ENCODE measurements around the gene NXF2.
"Not testable (repeated sequence)": the region's sequence is repeated elsewhere in the genome, so short reads cannot be mapped to it uniquely, and the experiment has no call there.

The NXF2 gene, protein sequence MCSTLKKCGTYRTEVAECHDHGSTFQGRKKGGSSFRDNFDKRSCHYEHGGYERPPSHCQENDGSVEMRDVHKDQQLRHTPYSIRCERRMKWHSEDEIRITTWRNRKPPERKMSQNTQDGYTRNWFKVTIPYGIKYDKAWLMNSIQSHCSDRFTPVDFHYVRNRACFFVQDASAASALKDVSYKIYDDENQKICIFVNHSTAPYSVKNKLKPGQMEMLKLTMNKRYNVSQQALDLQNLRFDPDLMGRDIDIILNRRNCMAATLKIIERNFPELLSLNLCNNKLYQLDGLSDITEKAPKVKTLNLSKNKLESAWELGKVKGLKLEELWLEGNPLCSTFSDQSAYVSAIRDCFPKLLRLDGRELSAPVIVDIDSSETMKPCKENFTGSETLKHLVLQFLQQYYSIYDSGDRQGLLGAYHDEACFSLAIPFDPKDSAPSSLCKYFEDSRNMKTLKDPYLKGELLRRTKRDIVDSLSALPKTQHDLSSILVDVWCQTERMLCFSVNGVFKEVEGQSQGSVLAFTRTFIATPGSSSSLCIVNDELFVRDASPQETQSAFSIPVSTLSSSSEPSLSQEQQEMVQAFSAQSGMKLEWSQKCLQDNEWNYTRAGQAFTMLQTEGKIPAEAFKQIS

DNA sequence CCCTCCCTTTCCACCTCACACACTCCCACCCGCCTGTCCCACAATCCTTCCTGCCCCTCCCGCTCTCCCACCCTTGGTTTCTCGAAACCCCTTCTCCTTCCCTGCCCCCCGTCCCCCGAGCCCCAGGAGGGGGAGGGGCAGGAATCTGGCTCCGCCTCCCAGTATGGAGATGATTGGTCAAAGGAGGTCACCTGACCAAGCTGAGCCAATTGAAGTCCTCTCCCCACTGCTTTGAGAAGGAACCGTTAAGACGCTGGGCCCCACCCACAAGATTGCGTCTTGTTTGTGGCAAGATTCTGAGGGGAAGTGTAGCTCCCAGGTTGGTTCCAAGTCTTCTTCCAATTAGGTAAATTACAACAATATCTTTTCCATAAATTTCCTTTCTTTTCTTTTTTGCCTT, at the start of gene NXF2:
TSS of gene NXF2 (plus strand) at position 275 of the 400 bp plus-strand sequence. CDS start 59,912 bp downstream, outside the sequence.
- DNase-seq (ENCODE audit: low read depth): not testable (repeated sequence)

DNA sequence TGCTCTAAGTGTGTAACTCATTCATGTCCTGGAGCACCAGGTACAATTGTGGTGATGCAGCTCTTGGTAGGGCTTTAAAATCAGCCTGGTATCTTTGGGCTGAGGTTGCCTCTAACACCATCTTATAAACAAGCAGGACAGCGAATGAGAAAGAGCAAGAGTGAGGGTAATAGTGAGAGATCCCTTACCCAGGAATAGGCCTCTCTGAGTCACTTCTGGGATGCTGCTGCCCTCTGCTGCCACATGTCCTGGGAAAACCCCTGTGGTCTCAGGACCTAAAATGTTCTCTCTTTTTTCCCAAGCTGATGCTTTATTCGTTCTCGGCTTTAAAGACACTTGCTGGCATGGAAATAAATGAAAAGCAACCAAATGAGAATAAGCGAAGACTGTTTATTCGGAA, 39.0 kb upstream of the NXF2 start:
- DNase-seq (ENCODE audit: low read depth): not testable (repeated sequence)

DNA sequence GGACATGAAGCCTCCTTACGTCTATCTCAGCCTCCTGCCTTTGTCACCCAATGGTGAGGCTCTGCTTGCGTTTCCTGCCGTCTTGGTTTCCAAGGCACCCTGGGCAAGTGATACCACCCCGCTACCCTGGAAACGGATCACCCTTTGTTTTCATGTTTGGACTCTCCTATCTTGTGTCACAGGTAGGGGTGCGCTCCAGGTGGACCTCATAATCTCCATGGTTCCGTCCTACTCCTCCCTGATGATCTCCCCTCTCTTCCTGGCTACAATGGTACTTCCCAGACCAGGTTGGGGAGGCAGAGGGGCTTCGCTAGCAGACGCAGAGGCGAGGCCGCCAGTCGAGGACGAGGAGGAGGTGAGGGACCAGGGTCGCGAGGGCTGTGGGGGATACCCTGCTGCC, 32.0 kb upstream of the NXF2 start, which contains the start of gene TCP11X1:
TSS of gene TCP11X1 (plus strand) at position 316 of the 400 bp plus-strand sequence.
- not testable (repeated sequence) for DNase-seq (ENCODE audit: low read depth)

DNA sequence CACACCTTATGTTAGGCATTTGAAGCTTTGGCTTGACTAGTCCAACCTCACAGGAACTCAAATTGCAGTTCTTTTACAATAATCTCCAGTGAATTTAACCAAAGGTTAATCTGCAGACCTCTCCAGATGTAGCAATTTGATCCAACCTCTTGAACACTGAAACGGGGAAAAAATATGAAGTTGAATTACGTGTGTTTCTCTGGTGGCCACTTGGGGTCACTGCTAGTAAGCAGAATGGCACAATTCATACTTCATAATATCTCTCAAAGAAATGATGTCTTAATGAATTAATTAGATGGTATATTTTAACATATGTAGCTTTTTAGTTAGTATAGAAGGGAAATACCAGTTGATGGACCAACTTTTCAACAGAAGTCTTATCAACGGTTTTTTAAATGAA, 30.5 kb upstream of the NXF2 start:
- not testable (repeated sequence) for DNase-seq (ENCODE audit: low read depth)

DNA sequence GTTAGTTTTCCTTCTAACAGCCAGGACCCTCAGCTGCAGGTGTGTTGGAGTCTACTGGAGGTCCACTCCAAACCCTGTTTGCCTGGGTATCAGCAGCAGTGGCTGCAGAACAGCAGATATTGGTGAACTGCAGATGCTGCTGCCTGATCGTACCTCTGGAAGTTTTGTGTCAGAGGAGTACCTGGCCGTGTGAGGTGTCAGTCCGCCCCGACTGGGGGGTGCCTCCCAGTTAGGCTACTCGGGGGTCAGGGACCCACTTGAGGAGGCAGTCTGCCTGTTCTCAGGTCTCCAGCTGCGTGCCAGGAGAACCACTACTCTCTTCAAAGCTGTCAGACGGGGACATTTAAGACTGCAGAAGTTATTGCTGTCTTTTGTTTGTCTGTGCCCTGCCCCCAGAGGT, 11.3 kb upstream of the NXF2 start:
- not testable (repeated sequence) for DNase-seq (ENCODE audit: low read depth)

DNA sequence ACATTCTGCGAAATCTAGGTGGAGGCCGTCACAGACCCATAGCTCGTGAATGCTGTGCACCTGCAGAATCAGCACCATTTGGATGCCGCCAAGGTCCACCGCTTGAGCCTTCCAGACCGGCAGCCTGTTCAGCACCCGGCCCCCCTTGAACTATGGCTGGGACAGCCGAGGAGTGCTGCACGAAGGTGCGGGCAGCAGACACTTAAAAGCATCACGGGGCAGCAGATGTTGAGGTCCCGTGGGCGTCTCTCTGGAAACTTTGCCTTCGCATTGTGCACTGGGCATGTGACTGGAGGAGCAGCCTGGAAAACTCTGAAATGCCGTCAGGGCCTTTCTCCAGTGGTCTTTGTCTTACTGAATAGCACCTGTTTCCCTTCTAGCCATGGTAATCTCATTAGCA, 6.7 kb upstream of the NXF2 start:
- DNase-seq (ENCODE audit: low read depth): not testable (repeated sequence)

DNA sequence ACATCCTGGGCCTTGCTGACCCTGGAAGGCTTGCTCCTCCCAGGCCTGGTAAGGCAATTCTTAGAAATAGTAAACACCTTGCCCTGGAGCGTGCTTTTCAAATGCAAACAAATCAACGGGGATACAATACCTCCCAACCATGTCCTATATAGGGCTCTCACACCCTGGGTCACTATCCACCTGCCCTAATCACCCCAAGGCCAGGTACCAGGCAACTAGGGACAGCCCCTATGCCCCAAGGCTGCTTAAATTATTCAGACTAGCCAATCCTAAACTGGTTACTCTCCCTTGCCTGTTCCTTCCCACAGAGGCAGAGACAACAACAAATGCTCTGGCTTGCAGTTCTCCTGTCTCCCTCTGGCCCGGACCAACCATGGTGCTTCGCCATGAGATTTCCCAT, 25.3 kb downstream of the NXF2 start:
- not testable (repeated sequence) for DNase-seq (ENCODE audit: low read depth)

DNA sequence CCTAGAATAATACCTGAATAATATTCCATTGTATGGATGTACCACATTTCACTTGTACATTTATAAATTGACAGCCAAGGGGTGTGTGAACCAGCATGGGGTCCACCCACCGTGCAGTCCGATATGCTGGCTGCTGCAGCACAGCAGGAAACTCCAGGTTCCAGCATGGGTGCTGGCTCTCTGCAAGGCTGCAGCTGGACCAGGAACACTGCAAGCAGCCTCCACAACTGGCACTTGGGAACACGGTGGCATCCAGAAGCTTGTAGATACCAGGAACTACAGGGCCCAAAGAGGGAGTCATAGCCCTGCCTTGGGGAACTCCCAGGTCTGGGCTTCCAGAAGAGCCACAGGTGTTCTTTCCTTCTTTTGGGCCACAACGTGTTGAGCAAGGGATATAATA, 91.2 kb downstream of the NXF2 start:
- no peak for DNase-seq (ENCODE audit: low read depth)

DNA sequence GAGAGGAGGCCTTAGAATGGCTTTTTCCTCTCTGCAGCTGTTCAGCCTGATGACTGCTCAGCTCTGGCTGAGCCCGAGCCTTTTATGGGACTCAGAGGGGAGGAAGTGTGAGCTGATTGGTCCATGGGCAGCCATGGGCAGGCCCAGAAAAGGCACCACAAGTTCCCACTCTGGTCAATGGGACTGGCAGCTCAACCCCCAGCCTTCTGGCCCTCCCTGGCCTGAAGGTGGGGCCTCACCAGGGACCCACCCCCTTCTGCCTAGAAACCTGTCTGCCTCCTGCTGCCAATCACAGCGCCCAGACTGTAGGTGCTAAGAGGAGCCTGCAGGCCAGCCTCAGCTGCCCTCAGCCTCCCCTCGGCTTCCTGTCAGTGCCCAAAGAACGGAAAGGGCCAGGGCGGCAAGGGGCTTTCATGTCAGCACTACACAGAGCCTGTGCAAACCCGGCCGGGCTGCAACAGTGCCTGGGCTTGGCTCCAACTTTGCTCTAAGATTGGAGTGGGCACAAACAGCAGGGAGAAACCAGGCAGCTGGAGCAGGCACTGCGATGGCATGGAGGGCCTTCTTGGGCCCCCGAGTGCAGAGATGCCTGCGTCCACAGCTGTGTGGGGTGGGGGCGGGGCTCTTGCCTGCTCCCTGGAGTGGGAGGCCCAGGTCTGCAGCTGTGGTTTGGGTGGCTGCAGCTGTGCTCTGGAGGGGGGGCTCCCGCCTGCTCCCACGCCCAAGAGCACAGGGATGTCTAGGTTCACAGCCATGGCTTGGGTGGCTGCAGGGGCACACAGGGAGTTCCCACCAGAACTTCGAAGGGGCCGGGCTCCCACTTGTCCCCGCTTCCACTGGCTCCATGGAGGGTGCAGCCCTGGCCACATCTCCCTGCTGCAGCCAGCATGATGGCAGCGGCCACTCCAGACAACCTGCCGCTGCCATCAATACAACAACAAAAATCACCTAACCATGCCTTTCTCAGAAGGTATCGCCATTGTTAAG, 92.6 kb downstream of the NXF2 start:
- no peak for DNase-seq (ENCODE audit: low read depth)

DNA sequence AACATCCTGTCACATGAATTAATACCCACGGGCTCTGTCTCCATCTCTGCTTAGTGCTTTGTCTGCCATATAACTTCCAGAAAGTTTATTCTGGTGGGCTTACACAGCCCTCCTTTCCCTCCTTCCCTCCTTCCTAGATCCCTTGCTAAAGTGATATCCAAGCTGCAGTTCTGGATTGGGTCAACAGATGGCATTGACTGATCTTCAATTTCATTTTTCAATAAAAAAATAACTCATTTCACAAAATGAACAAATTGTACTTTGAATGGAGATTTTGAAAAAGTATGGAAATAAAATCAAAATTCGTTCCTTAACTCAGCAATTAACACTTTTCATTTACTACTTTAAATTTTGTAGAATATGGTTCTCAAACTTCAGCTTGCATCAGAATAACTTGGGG, 94.9 kb downstream of the NXF2 start:
- no peak for DNase-seq (ENCODE audit: low read depth)

DNA sequence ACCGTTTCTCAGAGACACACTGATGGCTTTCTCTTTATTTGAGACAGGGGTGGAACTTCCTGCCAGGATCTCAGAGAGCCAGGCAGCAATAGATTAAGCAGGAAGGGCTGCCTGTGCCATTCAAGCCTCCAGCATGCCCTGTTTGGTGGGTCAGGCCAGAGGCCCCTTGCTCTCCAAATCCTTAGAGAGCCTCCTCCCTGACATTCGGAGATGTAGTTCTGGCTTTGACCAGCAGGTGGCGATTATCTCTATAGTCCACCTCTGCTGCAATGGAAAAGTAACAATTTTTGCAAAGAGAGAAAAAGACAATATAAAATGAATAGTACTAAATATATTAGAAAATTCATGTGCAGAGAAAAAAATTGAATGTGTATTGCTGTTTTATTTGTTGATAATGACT, 98.9 kb downstream of the NXF2 start:
- peak; percentile 43 for DNase-seq (ENCODE audit: low read depth)

All from stimulated activated CD8-positive, alpha-beta memory T cell treated with anti-CD3 and anti-CD28 coated beads, Interleukin-15, amount 100 ng/mL, for 24 hours (primary cell).